HG02970 (cell line): Measurements from ENCODE around the gene DNPH1.

Experiments
- ATAC-seq: cut with Tn5 transposase; IDR thresholded peaks from one replicate; pipeline ENCODE4 v1.9.1; 2021; ENCODE audit warnings: mild to moderate bottlenecking, moderate library complexity, moderate number of reproducible peaks; ENCODE audit not compliant: unreplicated experiment, low FRiP score

DNPH1 gene

DNA sequence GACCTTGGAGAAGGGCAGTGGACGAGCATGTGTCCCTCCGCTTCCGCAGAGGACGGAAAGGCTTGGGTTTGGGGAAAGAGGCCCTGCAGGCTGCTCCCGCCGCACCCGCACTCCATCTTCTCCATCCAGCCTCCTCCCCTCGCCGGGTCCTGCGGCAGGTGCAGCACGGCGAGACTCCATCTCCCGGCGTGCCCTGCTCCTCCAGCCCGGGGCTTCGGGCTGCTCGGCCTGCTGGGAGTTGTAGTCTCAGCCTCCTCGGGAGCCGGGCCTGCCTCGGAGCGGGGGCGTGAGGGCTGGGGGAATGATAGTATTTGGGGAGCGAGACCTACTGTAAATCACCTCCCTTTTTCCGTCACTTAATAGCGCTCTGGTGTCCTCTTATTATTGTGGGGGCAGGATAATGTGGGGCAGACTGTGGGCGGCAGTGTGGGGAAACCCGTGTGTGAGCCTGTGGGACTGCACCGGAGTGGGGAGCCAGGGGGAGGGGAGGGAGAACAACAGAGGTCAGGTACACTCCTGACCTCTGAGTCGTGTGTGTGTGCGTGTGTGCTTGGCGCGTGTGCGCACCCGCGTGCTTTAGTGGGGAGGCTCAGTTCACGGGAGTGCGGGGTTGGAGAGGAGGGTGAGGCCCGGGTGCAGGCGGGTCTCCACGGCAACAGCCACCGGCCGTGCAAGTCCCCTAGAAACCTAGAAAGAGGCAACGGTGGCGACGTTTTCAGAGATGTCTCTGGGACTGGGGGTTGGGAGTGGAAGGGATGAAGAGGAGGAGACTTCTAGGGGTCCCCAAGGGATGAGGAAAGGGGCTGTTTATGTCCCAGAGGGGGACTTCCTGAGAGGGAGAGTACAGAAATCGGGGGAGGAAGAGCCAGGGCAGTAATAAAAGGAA, 18.1 kb upstream of the DNPH1 start:
- ATAC-seq, result peak; percentile 72

DNA sequence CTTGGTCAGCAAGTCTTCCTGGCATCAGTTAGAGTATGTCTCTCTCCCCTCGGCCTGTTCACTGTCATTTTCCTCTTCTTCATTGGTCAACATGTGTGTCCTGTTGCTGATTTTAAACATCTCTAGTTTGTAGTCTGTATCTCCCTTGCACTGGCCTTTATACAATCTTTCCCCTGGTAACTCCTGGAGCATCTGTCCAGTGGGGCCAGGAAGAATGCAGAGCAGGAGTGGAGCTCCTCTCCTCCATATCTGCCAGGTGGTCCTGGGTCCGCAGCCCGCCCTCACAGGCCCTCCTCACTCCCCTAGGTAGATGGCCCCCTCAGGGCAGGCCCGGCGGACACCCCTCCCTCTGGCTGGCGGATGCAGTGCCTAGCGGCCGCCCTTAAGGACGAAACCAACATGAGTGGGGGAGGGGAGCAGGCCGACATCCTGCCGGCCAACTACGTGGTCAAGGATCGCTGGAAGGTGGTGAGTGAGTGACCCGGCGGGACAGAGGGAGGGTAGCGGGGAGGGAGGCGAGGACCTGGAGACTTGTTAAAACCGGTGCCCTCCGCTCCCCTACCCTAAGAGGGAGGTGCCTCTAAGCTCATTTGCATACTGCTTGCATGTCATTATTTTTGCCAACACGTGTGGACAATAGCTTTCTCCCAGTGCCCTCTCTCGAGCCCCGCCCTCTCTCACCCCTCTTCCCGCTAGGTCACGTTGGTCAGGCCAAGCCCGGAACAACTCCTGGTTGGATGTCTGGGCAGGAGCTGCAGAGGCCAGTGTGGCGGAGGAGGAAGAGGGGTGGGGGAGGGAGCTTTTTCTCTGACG, 17.2 kb upstream of the DNPH1 start:
- ATAC-seq, result peak; percentile 14

DNA sequence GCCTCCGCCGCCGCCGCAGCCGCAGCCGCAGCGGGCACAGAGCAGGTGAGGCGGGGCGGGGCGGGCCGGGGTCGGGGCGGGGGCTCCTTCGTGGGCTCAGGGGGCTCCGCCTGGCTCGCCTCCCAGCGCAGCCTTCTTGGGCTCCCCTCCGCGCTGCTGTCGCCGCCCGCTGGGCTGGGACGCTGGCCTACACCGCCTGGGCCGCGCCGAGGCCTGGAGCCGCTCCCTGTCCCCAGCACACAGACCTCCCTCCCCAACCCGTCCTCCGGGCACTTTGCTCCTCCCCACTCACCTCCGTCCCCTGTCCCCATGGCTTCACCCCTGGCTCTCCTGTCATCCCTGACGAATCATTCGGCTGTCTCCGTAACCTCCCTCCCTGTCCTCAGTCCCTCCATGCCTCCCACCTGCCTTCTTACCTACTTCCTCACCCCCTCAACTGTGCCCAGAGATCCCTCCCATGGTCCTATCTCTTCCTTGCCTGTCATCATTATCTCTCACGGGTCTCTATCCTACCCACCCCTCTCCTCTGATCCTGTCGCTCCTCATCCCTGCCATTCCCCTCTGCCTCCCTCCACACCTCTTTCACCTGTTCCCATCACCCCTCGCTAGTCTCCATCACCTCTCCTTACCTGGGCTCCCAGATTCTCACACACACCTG, 14.5 kb upstream of the DNPH1 start:
- no peak for ATAC-seq

DNA sequence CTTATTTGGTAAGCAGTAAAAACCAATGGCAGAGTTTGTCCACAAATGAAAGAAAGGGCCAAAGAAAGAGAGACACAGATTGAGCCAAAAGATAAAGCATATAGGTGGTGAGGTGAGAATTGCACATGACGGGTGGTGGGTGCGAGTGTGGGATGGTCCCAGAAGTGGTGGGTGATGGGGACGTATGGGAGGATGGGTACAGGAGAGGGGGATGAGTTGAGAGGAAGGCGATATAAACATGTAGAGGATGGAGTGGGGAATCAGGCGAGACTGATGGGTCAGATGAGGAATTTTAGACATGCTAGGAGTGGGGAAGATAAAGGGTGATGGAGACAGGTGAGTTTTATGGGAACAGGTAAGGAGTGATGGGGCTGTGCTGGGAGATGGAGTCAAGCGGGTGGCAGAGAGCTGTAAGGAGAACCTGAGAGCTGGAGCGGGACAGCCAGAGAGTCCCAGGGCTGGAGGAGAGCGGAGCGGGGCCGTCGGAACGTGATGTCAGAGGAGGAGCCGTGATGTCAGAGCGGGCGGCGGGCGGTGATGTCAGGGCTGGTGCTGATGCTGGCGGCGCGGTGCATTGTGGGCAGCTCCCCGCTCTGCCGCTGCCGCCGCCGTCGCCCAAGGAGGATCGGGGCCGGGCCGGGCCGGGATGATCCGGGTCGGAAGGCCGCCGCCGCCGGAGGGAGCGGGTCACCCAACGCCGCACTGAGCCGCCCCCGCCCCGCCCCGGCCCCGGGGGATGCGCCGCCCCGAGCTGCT, 13.8 kb upstream of the DNPH1 start, which contains the start of gene TTBK1:
TSS of gene TTBK1 (plus strand) at position 574 of the 756 bp plus-strand sequence. CDS start 3,180 bp downstream, outside the sequence.
- ATAC-seq, result no peak

DNA sequence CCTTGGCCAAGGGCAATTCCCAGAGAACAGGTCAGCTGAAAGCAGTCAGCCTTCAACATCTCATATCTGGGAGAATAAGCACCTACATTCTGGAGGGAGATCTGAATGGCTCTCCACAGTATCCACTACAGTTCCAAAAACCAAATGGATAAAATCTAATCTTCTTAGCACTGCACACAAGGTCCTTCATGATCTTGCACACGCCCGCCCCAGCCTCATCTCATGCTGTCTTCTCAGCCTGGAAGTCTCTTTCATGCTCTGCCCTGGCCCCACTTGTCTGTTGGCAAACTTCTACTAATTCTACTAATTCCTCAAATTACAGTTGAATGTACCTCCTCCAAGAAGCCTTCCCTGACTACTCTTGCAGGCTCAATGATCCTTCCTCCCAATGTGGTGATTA, 12.2 kb upstream of the DNPH1 start:
- no peak for ATAC-seq

DNA sequence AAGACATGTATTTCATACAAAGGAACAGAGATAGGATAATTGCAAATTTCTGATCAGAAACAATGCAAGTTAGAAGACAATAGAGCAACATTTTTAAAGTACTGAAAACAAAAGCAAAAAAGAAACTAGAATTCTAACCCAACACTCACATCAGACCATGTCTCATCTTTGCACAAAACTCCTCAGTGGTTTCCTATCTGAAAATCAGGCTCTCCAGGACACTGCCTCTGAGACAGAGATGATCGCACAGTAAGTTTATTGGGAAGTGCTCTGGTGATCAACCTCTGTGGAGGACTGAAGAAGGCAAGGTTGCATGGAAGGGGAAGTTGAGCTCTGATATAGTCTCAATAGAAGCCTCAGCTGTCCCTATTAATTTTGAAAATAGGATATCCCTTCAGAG, 11.7 kb upstream of the DNPH1 start:
- no peak for ATAC-seq

DNA sequence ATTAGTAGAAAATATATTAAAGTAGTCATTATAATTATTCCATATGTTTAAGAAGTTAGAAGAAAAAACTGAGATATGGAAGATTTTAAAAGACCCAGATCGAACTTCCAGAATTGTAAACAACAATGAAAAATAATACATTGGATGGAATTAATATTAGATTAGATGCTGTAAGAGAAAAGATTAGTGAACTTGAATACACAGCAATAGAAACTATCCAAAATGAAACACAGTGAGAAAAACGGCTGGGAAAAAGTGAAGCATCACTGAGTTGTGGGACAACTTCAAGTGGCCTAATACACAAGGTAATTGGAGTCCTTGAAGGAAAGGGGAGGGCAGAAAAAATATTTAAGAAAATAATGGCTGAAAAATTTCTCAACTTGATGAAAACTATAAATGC, 9.8 kb upstream of the DNPH1 start:
- no peak for ATAC-seq

DNA sequence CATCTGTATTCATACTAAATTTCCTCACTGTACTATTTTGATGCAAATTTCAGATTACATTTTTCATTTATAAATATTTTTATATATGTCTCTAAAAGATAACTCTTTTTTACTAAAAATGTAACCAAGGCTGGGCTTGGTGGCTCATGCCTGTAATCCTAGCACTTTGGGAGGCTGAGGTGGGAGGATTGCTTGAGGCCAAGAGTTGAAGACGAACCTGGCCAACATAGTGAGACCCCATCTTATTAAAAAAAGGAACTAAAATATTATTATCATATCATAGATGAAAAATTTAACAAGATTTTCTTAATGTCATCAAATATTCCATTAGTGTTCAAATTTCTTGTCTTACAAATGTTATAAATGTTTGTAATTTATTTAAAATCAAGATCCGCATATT, 6.6 kb upstream of the DNPH1 start:
- no peak for ATAC-seq

DNA sequence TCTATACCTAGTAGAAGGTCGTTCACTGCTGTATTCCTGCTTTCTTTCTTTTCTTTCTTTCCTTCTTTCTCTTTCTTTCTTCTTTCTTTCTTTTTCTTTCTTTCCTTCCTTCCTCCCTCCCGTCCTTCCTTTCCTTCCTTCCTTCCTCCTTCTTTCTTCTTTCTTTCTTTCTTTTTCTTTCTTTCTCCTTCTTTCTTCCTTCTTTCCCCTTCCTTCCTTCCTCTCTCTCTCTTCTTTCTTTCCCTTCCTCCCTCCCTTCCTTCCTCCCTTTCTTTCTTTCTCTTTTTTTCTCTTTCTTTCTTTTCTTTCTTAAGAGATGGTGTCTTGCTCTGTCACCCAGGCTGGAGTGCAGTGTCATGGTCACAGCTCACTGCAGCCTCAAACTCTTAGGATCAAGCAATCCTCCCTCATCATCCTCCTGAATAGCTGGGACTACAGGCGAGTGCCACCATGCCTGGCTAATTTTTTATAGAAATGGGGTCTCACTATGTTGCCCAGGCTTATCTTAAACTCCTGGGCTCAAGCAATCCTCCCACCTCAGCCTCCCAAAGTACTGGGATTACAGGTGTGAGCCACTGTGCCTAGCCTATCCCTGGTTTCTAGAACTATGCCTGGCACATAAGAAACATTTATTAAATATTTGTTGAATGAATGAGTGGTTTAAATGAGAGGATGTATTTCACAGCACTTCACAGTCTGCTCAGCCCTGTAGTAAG, 2.6 kb upstream of the DNPH1 start:
- ATAC-seq, result no peak

DNA sequence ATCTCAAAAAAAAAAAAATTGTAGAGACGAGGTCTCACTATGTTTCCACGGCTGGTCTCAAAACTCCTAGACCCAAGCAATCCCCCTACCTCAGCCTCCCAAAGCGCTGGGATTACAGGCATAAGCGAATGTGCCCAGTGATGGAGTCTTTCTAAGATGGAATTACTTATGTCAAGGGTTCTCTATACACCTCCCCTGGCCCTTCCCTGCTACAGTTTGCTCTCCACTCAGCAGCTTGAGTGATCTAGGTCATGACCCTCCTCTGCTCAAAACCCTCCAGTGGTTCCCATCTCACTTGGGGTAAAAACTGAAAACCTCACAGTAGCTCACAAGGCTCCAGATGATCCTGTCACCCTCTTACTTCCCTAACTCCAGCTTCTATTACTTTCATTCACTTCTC, 1.8 kb upstream of the DNPH1 start:
- no peak for ATAC-seq

DNA sequence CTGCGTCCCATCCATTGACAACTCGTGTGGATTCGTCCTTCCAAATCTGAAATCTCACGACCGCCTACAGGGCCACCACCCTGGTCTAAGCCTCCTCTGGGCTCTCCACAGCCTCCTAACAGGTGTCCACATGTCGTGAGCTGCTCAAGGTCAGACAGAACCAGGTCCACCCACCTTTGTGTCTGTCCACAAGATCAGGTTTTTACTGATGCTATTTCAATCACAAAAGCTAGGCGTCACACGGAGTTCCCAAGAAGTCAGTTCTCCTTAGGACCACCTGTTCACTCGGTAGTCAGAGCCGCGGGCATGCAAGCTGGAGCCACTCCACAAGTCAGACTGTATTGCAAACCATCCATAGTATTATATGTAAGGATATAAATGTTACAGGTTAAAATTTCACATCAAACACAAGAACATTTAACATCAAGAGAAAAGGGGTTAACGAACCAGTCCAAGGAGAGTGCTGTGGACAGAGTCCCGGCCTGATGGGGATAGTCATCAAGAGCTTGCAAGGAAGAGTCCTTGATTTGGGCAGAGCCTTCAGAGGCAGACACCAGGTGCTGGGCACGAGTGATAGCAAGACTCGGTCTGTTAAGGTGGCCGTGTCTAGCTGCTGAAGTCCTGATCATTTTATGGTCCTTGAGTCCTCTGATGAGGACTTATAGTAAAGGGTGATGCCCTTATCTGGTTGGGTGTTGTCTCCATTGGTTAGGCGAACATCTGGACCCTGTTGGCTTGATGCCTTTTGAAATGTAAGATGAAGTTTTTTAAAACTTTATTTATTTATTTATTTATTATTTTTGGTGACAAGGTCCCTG, 731 bp upstream of the DNPH1 start:
- no peak for ATAC-seq

DNA sequence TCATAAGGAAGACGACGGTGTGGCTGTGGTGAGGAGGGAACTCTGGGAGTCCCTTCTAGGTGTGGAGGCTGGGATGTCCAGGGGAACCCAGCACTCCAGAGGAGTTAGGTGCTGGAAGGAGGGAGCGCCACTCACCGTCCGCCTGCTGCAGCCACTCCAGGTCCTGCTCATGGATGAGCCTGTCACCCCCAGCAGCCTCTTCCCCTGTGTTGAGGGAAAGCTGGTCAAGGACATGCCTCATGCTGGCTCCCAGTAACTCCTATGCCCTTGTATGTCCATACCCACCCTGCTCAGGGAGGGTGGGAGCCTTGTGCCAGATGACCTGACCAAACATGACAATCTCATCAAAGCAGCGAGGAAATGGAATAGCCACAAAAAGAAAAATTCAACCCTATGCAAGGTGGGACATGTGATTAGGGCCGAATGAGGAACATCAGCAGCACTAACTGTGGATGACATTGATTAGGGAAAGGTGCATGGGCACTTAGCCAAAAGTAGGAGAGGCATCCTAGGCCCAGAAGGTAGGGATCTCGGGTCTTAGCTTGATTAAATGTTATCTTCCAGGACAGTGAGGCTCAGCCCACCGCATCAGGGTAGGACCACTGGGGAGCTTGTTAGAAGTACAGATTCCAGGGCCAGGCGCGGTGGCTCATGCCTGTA, 3.0 kb downstream of the DNPH1 start:
- no peak for ATAC-seq

DNA sequence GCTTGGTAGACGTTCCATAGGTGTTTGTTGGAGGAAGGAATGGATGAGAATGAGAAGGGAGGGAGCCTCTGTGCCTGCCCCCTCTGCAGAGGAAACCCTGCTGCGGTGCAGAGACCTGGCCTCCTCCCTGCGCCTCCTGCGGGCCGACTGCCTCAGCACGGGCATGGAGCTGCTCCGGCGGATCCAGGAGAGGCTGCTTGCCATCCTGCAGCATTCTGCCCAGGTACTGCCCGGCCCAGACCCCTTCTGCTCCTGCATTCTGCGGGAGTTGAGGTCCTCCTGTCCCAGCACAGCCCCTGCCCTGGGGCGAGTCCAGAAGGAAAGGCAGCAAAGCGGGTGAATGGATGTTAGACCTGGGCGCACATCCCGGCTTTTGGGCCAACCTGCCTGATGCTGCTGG, 6.1 kb downstream of the DNPH1 start:
- no peak for ATAC-seq

DNA sequence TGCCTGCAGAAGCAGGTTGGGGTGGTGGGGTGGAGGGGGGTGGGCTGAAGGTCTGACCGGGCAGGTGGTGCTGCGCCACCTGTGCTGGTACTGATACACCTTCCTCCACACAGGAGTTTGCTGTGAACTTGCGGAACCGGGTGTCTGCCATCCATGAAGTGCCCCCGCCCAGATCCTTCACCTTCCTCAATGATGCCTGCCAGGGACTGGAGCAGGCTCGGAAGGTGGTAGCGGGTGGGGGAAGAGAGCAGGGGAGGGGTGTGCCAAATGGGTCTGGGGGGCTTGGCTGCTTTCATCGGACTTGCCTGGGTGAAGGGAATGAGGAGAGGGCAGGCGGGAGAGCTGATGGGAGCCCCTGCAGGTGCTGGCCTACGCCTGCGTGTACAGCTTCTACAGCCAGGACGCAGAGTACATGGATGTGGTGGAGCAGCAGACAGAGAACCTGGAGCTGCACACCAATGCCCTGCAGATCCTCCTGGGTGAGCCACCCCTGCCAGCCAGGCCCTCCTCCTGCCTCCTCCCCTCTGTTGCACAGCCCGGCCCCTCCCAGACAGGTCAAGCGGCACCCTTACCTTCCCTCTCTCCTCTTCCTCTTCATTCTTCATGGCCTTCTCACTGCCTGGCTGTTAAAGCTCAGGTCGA, 6.7 kb downstream of the DNPH1 start:
- no peak for ATAC-seq

DNA sequence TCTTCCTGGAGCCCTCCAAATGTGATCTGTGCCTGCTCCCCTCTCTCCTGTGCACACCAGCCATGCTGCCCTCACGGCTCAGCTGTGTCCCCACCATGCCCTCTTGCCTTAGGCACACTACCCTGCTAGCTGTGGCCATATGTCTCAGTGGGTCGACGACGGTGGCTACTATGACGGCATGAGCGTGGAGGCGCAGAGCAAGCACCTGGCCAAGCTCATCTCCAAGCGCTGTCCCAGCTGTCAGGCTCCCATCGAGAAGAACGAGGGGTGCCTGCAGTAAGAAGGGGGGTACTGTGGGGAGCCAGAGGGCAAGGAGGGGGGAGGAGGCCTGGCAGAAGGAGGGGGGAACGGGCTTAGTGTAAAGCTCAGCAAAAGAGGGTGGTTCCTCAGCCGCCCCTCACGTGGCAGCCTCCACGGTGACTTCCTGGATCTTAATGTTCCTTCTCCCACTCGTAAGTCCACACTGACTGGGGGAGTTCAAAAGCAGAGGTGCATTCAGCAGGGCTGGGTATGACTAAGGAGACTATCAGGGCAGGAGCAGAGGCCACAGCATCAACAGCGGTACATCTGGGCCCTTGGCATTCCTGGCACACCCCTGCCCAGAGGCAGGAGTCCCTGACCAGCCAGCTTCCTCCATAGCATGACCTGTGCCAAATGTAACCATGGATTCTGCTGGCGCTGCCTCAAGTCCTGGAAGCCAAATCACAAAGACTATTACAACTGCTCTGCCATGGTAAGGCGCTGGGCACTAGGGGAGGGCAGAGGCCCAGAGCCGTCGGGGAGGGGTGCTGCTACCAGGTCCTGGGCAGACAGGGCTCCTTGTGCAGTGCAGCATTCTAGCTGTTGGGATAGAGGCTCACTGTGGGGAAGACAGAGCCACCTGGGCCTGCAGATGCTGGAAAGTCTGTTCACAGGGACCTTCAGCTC, 8.0 kb downstream of the DNPH1 start:
- no peak for ATAC-seq

DNA sequence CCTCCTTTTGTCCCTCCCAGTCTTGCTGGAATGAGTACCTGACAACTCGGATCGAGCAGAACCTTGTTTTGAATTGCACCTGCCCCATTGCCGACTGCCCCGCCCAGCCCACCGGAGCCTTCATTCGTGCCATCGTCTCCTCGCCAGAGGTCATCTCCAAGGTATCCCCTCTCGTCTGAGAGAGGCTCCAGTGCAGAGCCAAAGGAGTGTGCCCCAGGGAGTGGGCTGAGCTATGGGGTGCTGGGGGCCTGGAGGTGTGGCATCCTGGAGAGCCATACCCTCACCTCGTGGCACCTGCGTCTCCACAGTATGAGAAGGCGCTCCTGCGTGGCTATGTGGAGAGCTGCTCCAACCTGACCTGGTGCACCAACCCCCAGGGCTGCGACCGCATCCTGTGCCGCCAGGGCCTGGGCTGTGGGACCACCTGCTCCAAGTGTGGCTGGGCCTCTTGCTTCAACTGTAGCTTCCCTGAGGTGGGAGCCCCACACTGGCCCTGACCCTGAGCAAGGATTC, 8.8 kb downstream of the DNPH1 start:
- ATAC-seq, result no peak

DNA sequence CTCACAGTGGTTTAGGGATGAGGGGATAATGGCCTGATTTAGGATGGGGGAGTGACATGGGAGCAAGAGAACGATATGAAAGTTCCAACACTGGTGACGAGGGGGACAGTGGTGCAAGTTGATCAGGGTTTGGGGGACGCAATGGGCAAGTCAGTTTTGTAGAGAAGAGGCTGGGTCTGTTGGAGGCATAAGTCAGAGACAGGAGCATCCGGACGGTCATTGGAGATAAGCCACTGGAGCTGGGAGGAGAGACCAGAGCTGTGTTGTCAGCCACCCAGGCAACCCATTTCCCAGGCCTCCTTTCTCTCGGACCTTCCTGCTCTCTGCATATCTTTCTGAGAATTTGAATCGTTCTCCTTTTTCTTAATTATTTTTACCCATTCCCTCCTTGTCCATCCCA, 9.5 kb downstream of the DNPH1 start:
- no peak for ATAC-seq
